T-cell (primary cell): ENCODE measurements around the gene TMEM232. TPM values are rescaled to one million over a fixed set of nuclear protein-coding genes. Genes with fewer than 3 reads are reported as not detected.
A peak's percentile ranks its signal among the peaks of the same experiment; 100 is the strongest.

Experiments used
- ATAC-seq, 4 experiments: fragments of 200-7000 bp in 3 of 4; fragments of 150-1000 bp in 1 of 4; cut with Tn5 transposase; replicated peaks in 1 of 4; 1 replicate in 3 of 4; 2 replicates in 1 of 4; pipeline ENCODE4 v1.10.0; 2021; ENCODE audit warnings: moderate library complexity in 3 of 4, mild to moderate bottlenecking in 2 of 4, moderate number of reproducible peaks in 1 of 4
- CTCF ChIA-PET, 2 donors: fragments of 300-600 bp; sonication (Branson Sonifier 250); formaldehyde crosslinking; loops; one replicate each; lab custom pipeline; 2022; ENCODE audit warnings: antibody characterized with exemption in 2 of 2; lab: Charles Lee
- POLR2A ChIA-PET, 2 donors: fragments of 300-600 bp; sonication (Branson Sonifier 250); formaldehyde crosslinking; loops; one replicate each; lab custom pipeline; 2022; ENCODE audit warnings: antibody characterized with exemption in 2 of 2; lab: Charles Lee
- DNase-seq, 35 experiments: peaks; one replicate each; pipeline versions ENCODE4 v3.0.0 to v3.0.0-alpha.2; 2013 to 2023
- H3K27ac ChIP-seq: one replicate; pipeline ENCODE4 v1.5.1; 2013; ENCODE audit warnings: low read length
- H3K27me3 ChIP-seq, 2 experiments: replicated peaks in 1 of 2; 1 replicate in 1 of 2; 2 replicates in 1 of 2; pipeline versions ENCODE4 v1.6.1 to v1.7.0; 2013; ENCODE audit warnings: low read length in 1 of 2, mixed read lengths in 1 of 2; ENCODE audit not compliant: control insufficient read depth in 2 of 2, insufficient read depth in 2 of 2; ENCODE audit errors: extremely low read depth in 1 of 2
- H3K36me3 ChIP-seq, 2 donors: 1 replicate in 1 of 2; 2 replicates in 1 of 2; pipeline versions ENCODE4 v1.6.1 to v1.7.0; 2013; ENCODE audit warnings: low read length in 1 of 2; ENCODE audit not compliant: control insufficient read depth in 2 of 2, insufficient read depth in 1 of 2; ENCODE audit errors: extremely low read depth in 1 of 2
- H3K4me1 ChIP-seq, 2 experiments: 1 replicate in 1 of 2; 2 replicates in 1 of 2; pipeline versions ENCODE4 v1.6.1 to v1.7.0; 2013; ENCODE audit warnings: low read length in 2 of 2, mixed read lengths in 1 of 2; ENCODE audit not compliant: insufficient read depth in 2 of 2, control insufficient read depth in 1 of 2; ENCODE audit errors: extremely low read depth in 1 of 2
- H3K4me3 ChIP-seq, 2 donors: 1 replicate in 1 of 2; 2 replicates in 1 of 2; pipeline versions ENCODE4 v1.5.1 to v1.7.0; 2013; ENCODE audit warnings: mild to moderate bottlenecking in 2 of 2, low read length in 1 of 2, moderate library complexity in 1 of 2; ENCODE audit not compliant: control insufficient read depth in 1 of 2; ENCODE audit errors: extremely low read depth in 1 of 2
- H3K9me3 ChIP-seq: 2 replicates; pipeline ENCODE4 v1.7.0; 2013
- H3K27ac Mint-ChIP-seq, 2 donors: one replicate each; pipeline ENCODE4 v1.8.0; 2020 to 2021; ENCODE audit warnings: mild to moderate bottlenecking in 2 of 2, mixed read lengths in 2 of 2
- H3K27me3 Mint-ChIP-seq, 2 donors: one replicate each; pipeline ENCODE4 v1.8.0; 2021 to 2022; ENCODE audit warnings: mixed read lengths in 2 of 2
- H3K36me3 Mint-ChIP-seq: one replicate; pipeline ENCODE4 v1.8.0; 2021; ENCODE audit warnings: mixed read lengths
- H3K4me1 Mint-ChIP-seq, 3 donors: one replicate each; pipeline ENCODE4 v1.8.0; 2020 to 2022; ENCODE audit warnings: mixed read lengths in 3 of 3, mild to moderate bottlenecking in 1 of 3
- H3K4me3 Mint-ChIP-seq, 3 donors: one replicate each; pipeline ENCODE4 v1.8.0; 2020 to 2022; ENCODE audit warnings: mild to moderate bottlenecking in 3 of 3, mixed read lengths in 3 of 3, moderate library complexity in 3 of 3
- H3K9me3 Mint-ChIP-seq, 3 donors: one replicate each; pipeline ENCODE4 v1.8.0; 2020 to 2022; ENCODE audit warnings: mixed read lengths in 3 of 3
- WGBS: methylation state at CpG from one replicate; pipeline ENCODE4 v1.1.5; 2013; ENCODE audit warnings: missing lambda C conversion rate; ENCODE audit not compliant: insufficient coverage; 5-methylcytosine and 5-hydroxymethylcytosine counted together
- total RNA-seq, 35 experiments: library from RNA in 6 of 35; stranded (reverse) in 6 of 35; fragments of 120-200 nt in 1 of 35; gene quantifications; one replicate each; pipeline versions ENCODE4 v1.2.1 to v1.2.4 and lab custom pipeline; 2013 to 2026

The TMEM232 gene
- total RNA-seq, 5 donors from 2014 or later (not counting 1 experiment from before 2014, with no cell fraction given), result 1.1 to 2.9 (median 1.5) TPM

DNA sequence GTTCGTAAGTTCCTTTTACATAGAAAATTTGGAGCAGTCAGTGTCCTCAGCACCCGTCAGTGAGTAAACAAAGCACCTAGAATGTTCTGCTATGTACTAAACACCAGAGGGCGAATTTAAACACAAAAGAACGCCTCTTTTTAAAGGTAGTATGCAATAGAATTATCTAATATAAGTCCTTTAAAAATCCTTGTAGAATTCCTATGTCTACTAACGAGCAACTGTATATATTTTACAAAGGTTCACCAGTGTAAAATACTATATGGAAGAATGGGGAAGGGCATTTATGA, 499 bp upstream of the TMEM232 start:
- Mint-ChIP-seq H3K36me3 (no peaks in the 10 kb centered on the region), H3K9me3 (peaks cover 0 to 1% (median 0%) of the 10 kb centered on the region in 3 donors), H3K27me3 (peaks cover 3 to 6% of the 10 kb centered on the region in 2 donors), H3K4me1 (peaks cover 3 to 9% (median 5%) of the 10 kb centered on the region in 3 donors), H3K4me3 (peak overlapping the region; percentile 81 to 91 (median 87)), H3K27ac (peak overlapping the region; percentile 30 to 71)
- Histone ChIP-seq H3K4me1 (peaks cover 4 to 6% of the 10 kb centered on the region in 2 experiments), H3K4me3 (peak overlapping the region; percentile 47 to 57), H3K36me3 (no peaks in the 10 kb centered on the region), H3K27ac (no peak overlapping the region), H3K9me3 (no peaks in the 10 kb centered on the region), H3K27me3 (peaks cover 0 to 6% of the 10 kb centered on the region in 2 experiments)
- ATAC-seq (peak; percentile 50 to 59 (median 54)), DNase-seq (no peak)
- WGBS, result no CpG with 5 or more reads among the region's 5 CpGs
- POLR2A ChIA-PET, result no interaction called here
- CTCF ChIA-PET, result interaction anchor here (0.6 to 1.0 kb wide), 3 partner anchors 10 to 534 kb away, joined by 3 to 6 read pairs (median 3); partner anchors contain the start of gene SLC25A46 (in 1 of the 2)

DNA sequence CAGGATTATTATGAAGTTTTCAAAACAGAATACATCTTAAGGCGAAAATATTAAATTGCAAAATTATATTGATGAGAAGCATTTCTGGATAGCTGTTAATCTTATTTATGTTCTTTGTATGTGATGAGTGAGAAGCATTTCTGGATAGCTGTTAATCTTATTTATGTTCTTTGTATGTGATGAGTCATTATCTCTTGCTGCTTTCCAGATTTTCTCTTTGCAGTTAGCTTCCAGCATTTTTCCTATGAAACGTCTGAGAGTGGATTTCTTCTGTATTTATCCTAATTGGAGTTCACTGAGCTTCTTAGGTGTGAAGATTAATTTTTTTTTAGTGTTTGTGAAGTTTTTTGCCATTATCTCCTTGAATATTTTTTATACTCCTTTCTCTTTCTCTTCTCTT, 8.2 kb downstream of the TMEM232 start:
- no peaks in the 10 kb centered on the region for H3K4me1 Mint-ChIP-seq
- Histone ChIP-seq H3K4me3 (no peak overlapping the region), H3K36me3 (no peaks in the 10 kb centered on the region), H3K4me1 (no peaks in the 10 kb centered on the region), H3K27me3 (no peaks in the 10 kb centered on the region), H3K27ac (no peak overlapping the region), H3K9me3 (no peaks in the 10 kb centered on the region)
- WGBS, result no CpG with 5 or more reads among the region's 2 CpGs
- no peak overlapping the region for H3K27ac Mint-ChIP-seq
- peaks cover 14 to 18% of the 10 kb centered on the region in 2 donors for H3K27me3 Mint-ChIP-seq
- H3K36me3 Mint-ChIP-seq, result no peaks in the 10 kb centered on the region
- DNase-seq (no peak), ATAC-seq (no peak)
- POLR2A ChIA-PET, result no interaction called here
- H3K9me3 Mint-ChIP-seq, result no peaks in the 10 kb centered on the region
- H3K4me3 Mint-ChIP-seq, result no peak overlapping the region
- CTCF ChIA-PET, result no interaction called here

DNA sequence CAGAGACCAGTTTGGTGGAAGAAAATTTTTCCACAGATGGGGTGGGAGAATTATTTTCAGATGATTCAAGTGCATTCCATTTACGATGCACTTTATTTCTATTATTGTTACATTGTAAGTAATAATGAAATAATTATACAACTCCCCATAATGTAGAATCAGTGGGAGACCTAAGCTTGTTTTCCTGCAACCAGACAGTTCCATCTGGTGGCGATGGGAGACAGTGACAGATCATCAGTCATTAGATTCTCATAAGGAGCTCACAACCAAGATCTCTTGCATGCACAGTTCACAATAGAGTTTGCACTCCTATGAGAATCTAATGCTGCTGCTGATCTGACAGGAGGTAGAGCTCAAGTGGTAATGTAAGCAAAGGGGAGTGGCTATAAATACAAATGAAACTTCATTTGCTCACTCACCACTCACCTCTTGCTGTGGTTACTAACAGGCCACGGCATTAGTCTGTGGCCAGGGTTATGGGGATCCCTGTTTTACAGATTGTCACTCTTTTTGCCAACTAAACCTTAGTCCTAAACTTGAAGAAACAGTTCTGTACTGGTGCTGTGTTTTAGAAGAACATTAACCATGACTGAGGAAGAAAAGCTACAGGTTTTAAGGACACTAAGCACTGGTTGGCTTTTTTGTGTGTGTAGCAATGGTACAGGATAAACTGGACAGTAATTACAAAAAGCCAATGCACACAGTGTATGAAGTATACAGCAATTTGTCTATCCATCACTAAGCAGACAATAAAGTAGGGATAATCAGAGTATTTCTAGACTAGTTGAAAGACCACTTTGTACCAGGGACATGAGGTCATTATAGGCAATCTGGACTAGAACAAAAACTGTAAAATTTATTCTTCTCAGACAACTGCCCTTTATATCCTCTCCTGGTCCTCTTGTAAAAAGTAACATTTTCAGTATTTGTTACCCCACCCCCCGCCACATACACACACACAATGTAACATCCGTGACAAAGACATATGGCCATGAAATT, 9.9 kb downstream of the TMEM232 start:
- H3K9me3 Mint-ChIP-seq, result no peaks in the 10 kb centered on the region
- H3K36me3 ChIP-seq, result no peaks in the 10 kb centered on the region
- ChIA-PET POLR2A (interaction anchor here in 1 of 2 donors (0.6 kb wide), 1 partner anchor 343 kb away, joined by 3 read pairs; no protein-coding TSS in a partner anchor), CTCF (interaction anchor here in 1 of 2 donors (1.6 kb wide), 1 partner anchor 42 kb away, joined by 4 read pairs; no protein-coding TSS in a partner anchor)
- H3K27me3 ChIP-seq, result no peaks in the 10 kb centered on the region
- no peak overlapping the region for H3K4me3 Mint-ChIP-seq
- no peaks in the 10 kb centered on the region for H3K4me1 ChIP-seq
- no peak overlapping the region for H3K4me3 ChIP-seq
- H3K36me3 Mint-ChIP-seq, result no peaks in the 10 kb centered on the region
- peaks cover 14 to 18% of the 10 kb centered on the region in 2 donors for H3K27me3 Mint-ChIP-seq
- H3K4me1 Mint-ChIP-seq, result no peaks in the 10 kb centered on the region
- ATAC-seq, result no peak
- no peaks in the 10 kb centered on the region for H3K9me3 ChIP-seq
- no peak overlapping the region for H3K27ac ChIP-seq
- no peak overlapping the region for H3K27ac Mint-ChIP-seq
- 100% methylated on average over 1 of the region's 5 CpGs for WGBS
- no peak for DNase-seq

DNA sequence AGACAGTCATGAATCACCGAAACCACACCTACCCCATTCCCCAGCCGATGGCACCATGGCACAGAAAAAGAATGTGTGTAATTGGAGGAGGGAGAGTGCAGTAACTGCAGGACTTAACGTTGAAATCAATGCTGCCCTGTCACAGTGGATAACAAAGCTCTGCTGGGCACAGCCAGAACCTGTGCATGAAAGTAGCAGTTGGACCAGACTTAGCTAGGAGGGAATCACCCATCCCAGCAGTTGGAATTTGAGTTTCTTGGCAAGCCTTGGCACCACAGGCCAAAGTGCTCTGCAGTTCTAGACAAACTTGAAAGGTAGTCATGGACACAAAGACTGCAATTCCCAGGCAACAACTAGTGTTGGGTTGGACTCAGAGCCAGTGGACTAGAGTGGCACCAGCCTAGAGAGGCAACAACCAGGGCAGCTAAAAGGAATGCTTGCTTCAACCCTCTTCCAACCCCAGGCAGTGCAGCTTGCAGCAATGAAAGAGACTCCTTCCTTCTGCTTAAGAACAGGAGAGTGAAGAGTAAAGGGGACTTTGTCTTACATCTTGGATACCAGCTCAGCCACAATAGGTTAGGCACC, 19.1 kb downstream of the TMEM232 start:
- ATAC-seq (no peak), DNase-seq (no peak)
- ChIA-PET POLR2A (no interaction called here), CTCF (no interaction called here)
- Mint-ChIP-seq H3K27me3 (peaks cover 21 to 46% of the 10 kb centered on the region in 2 donors), H3K36me3 (no peaks in the 10 kb centered on the region), H3K27ac (no peak overlapping the region), H3K4me1 (no peaks in the 10 kb centered on the region), H3K9me3 (no peaks in the 10 kb centered on the region), H3K4me3 (no peak overlapping the region)
- H3K4me1 ChIP-seq, result no peaks in the 10 kb centered on the region
- no peak overlapping the region for H3K4me3 ChIP-seq
- peaks cover 0 to 2% of the 10 kb centered on the region in 2 experiments for H3K27me3 ChIP-seq
- WGBS, result 80% methylated on average over 1 of the region's 3 CpGs
- no peaks in the 10 kb centered on the region for H3K36me3 ChIP-seq
- no peaks in the 10 kb centered on the region for H3K9me3 ChIP-seq
- H3K27ac ChIP-seq, result no peak overlapping the region

DNA sequence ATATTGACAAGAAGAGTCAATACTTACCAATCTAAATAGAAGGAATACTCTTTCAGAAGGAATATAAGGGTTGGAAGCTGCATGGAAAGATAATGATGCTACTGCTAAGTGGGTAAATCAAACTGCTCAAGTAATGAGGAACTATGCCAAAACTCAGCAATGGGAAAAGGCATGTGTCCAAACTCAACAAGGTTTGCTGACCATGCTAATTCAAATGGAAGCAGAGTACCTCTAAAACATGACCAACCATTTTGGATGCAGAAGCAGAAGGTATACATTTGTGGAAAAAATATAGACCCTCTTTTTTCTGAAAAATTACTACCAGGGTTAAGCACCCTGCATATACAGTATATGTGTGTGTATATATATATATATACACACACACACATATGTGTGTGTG, 21.1 kb downstream of the TMEM232 start:
- Mint-ChIP-seq H3K27ac (no peak overlapping the region), H3K9me3 (no peaks in the 10 kb centered on the region), H3K36me3 (no peaks in the 10 kb centered on the region), H3K4me1 (no peaks in the 10 kb centered on the region), H3K27me3 (peaks cover 20 to 48% of the 10 kb centered on the region in 2 donors), H3K4me3 (no peak overlapping the region)
- Histone ChIP-seq H3K4me1 (no peaks in the 10 kb centered on the region), H3K36me3 (no peaks in the 10 kb centered on the region), H3K4me3 (no peak overlapping the region), H3K27me3 (peaks cover 0 to 2% of the 10 kb centered on the region in 2 experiments), H3K9me3 (no peaks in the 10 kb centered on the region), H3K27ac (no peak overlapping the region)
- ChIA-PET CTCF (no interaction called here), POLR2A (no interaction called here)
- DNase-seq (no peak), ATAC-seq (no peak)

DNA sequence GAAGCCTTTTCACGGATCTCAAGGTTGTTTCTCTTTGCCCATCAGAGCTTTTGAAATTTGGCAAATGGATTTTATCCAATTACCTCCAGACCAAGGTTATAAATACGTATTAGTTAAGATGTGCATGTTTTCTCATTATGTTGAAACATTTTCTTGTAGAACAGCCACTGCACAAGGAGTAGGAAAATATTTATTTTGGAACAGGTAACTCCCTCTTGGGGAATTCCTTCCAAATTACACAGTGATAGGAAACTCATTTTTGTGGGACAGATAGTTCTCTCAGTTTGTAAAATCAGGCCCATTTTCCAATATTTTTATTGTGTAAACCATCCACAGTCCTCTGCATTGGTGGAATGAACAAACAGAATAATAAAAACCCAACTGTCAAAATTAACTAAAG, 23.0 kb downstream of the TMEM232 start:
- CTCF ChIA-PET, result no interaction called here

More for the DNA sequence above, 23.0 kb downstream of the TMEM232 start:
- Mint-ChIP-seq H3K27ac (no peak overlapping the region), H3K9me3 (no peaks in the 10 kb centered on the region), H3K4me1 (no peaks in the 10 kb centered on the region), H3K27me3 (peaks cover 15 to 38% of the 10 kb centered on the region in 2 donors), H3K4me3 (no peak overlapping the region), H3K36me3 (no peaks in the 10 kb centered on the region)
- Histone ChIP-seq H3K9me3 (no peaks in the 10 kb centered on the region), H3K4me1 (no peaks in the 10 kb centered on the region), H3K27me3 (peaks cover 0 to 2% of the 10 kb centered on the region in 2 experiments), H3K27ac (no peak overlapping the region), H3K4me3 (no peak overlapping the region), H3K36me3 (no peaks in the 10 kb centered on the region)
- ATAC-seq (no peak), DNase-seq (no peak)
- no CpG with 5 or more reads among the region's 2 CpGs for WGBS
- POLR2A ChIA-PET, result no interaction called here
